Fibroblast of skin of left quadriceps (primary cell): ENCODE measurements around the gene MCUR1.
A peak's percentile ranks its signal among the peaks of the same experiment; 100 is the strongest.
"Not testable (repeated sequence)": the region's sequence is repeated elsewhere in the genome, so short reads cannot be mapped to it uniquely, and the experiment has no call there.

Experiments
- DNase-seq, 2 experiments: peaks; one replicate each; pipeline ENCODE4 v3.0.0-alpha.2; 2013; ENCODE audit warnings: low read depth in 2 of 2

MCUR1 gene

GRCh38 chr6:13828656-13829301 lies 14.4 kb upstream of the MCUR1 start:
- DNase-seq: not testable (repeated sequence)

DNA sequence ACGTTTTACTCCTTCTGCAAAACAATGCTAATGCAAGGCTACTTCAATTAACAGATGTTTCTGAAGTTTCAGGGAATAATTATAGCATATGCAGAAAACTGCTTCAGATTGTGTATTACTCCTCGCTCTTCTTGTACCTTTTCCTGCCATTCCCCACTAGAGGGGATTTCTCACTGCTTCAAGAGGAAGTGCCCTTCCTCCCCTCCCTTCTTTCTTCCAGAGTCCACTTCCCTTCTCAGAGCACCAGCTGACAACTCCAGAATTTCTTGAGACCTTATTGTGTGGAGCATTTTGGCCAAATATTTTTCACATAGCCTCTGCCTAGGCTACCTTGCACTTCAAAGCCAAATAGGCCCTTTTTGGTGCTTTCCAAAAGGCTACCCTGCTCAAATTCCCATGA lies 12.7 kb upstream of the MCUR1 start:
- no peak for DNase-seq

DNA sequence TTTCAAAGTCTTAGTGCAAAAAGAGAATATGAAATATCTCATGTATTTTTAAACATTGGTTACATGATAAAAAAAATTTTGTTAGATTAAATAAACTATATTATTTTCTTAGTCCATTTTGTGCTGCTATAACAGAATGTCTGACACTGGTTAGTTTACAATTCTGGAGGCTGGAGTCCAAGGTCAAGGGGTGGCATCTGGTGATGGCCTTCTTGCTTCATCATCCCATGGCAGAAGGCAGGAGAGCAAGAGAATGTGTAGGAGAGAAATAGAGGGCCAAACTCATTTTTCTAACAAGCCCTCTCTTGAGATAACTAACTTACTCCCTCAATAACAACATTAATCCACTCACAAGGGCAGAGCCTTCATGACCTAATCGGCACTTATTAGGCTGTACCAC lies 11.5 kb upstream of the MCUR1 start:
- no peak for DNase-seq

DNA sequence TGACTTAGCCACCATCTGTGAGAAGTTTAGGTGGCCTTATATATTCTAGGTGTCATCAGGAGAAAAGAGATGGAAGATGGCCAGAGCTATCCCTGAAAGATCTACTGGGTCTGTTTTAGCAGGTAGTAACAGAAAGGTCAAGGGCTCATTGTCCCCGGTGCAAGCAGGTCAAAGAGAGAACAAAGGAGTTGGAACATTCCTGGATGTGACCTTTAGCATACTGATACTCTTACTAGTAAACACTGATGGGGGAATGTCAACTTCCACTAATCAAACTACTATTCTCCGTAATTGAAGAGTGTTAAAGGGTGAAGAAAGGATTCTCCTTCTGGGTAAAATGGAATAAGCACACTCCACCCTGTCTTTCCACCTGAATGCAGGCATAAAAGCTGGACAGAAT lies 4.0 kb upstream of the MCUR1 start:
- no peak for DNase-seq

- no peak for DNase-seq
These were observed 700 bp upstream of the MCUR1 start for GRCh38 chr6:13814938-13815575.

- DNase-seq: peak; percentile 29 to 42
These were observed 659 bp downstream of the MCUR1 start for GRCh38 chr6:13813621-13814175.

DNA sequence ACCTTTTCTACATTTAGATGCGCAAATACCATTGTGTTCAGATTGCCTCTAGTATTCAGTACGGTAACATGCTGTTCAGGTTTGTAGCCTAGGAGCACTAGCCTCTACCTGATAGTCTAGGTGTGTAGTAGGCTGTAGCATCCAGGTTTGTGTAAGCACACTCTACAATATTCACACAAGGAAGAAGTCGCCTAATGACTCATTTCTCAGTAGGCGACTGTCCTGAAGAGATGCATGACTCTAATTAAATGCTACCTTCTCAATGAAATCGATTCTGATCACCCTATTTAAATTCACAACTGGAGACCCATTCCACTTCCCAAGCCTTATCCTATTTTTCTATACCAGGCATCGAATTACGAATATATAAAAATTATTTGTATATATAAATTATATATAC lies 1.3 kb downstream of the MCUR1 start:
- DNase-seq: no peak

GRCh38 chr6:13812359-13812642 lies 2.1 kb downstream of the MCUR1 start:
- no peak for DNase-seq

- DNase-seq: no peak
These were observed 2.6 kb downstream of the MCUR1 start for GRCh38 chr6:13811627-13812358.

DNA sequence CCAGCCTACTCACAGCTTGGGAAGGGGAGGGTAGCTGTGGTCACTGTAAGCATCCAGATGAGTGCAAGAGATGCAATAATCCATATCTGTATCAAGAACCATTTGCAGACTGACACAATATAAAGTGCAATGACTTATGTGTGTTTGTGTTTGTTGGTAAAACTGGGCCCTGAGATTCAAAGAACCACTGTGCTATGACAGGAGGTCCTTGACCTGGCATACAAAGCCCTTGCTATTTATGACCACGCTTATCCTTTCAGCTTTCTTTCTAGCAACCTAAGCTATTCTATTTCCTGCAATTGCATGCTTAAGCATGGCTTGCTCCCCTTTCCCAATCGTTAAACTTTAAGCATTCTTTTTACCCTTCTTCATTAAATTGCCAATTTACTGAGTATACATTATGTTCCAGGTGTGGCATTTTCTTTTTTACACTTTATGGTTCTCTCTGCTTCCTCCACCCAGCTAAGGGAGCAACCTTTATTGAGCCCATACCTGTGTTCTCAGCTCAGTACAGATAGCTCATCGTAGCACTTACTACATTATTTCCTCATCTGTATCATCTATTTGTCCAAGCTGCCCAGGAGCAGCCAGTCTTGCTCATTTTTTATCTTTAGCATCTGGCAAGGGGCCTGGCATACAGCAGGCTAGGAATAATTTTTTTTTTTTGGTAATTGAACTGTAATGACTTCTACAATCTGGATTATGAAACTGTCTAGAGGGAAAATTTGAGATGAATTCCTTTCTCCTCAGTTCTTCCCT lies 3.5 kb downstream of the MCUR1 start:
- DNase-seq: no peak

- no peak for DNase-seq
These were observed 5.6 kb downstream of the MCUR1 start for GRCh38 chr6:13808801-13809200.

DNA sequence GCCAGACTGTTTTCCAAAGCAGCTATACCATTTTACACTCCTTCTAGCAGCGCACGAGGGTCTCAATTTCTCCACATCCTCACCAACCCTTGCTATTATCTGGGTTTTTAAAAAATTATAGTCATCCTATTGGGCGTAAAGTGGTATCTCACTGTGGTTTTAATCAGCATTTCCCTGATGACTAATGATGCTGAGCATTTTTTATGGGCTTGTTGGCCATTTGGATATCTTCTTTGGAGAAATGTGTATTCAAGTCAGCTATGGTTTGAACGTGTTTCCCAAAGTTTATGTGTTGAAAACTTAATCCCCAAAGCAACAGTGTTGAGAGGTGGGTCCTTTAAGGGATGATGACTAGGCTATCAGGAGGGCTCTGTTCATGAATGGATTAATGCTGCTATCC lies 6.7 kb downstream of the MCUR1 start:
- peak in 1 of 2 experiments; percentile 34 for DNase-seq

DNA sequence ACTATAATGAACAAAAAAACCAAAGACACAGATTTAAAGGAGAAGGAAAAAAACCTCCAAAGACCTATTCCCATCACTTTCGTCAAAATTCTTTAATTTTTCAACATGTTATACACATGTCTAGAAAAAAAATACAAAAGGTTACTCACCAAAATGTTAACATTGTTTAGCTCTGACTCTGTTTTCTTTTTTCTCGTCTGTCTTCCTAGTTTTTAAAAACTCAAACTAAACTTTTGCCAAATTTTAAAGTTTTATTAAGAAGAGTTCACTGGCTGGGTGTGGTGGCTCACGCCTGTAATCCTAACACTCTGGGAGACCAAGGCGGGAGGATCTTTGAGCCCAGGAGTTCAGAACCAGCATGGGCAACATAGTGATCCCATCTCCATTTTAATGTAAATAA lies 10.8 kb downstream of the MCUR1 start:
- no peak for DNase-seq

GRCh38 chr6:13800615-13801014 lies 13.7 kb downstream of the MCUR1 start:
- DNase-seq: no peak

DNA sequence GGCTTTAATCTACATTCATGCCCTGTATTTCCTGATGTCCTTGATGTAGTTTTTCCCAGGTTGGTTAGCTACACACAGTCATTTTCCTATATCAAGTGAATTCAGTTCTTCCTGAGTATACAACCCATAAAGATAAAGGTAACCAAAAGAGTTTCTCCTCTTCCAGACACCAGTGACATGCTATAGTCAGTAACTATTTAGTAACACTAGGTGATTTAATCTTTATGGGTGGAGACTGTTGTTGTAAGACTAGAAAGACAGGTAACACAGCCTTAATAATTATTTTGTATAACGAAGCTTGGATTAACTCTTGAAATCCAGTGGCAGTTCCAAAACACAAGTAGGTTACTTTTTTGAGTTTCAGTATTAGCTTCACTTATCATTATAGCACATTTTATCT lies 17.6 kb downstream of the MCUR1 start:
- no peak for DNase-seq

DNA sequence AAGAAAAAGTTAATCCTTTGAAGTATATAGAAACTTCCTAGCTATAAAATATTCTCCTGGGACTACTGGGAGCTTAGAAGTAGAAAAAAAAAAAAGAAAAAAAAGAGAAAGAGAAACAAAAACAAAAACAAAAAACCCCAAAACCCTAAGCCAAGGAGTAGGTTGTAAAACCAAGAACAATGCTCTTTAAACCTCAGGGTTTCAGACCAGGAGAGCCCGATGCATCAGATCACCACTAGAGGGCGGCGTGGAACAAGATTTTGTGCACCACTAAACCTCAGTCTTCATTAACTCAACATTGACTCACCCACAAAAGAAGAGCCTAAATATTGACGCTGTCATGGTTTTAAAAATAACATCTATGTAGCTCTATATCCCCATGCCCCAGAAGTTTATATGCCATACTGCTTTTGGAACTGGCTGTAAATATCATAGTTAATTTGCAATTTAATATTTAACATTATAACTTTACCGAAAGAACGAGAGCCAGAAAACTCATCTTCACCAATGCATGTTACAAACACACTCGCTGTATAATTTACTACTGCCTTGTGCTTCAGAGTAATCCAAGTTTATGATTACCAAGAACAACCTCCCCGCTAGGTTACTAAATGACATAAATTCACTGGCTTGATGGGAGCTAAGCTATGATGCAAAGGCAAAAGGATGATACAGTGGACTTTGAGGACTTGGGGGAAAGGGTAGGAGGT lies 19.2 kb downstream of the MCUR1 start:
- peak; percentile 64 to 65 for DNase-seq

DNA sequence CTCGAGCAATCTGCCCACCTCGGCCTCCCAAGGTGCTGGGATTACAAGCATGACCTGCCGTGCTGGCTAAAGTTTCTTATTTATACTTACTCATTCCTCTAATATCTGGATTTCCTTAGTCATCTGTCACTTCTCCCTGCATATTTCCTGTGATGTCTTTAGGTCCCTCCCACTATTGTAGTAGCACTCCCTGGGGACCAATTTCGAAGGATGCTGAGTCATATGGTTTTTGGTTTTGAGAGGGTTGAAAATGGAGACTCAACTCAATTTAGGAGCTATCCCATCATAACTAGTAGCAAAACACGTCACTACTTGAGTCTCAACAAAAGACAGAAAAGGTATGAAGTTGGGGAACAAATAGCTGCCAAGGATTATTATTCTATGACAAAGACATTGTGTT lies 20.2 kb downstream of the MCUR1 start:
- peak; percentile 79 to 80 for DNase-seq

DNA sequence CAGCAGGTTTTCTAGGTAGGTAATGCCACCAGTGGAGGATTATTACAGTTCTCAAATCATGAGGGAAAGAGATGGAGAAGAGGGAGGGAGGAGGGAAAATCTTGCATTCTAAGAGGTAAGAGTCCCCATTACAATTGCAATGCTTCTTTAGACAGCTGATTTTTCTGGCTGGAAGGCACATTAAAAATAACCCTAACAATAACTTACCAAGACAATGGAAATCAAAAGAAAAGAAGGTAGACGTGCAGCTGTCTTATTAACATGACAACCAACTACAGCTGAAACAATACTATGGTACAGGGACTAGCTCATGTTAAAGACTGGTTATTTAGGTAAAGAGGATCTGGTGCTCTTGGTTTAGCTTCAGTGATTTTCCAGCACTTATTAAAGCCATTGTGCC lies 24.6 kb downstream of the MCUR1 start:
- no peak for DNase-seq

GRCh38 chr6:13788820-13789219 lies 25.5 kb downstream of the MCUR1 start:
- no peak for DNase-seq

DNA sequence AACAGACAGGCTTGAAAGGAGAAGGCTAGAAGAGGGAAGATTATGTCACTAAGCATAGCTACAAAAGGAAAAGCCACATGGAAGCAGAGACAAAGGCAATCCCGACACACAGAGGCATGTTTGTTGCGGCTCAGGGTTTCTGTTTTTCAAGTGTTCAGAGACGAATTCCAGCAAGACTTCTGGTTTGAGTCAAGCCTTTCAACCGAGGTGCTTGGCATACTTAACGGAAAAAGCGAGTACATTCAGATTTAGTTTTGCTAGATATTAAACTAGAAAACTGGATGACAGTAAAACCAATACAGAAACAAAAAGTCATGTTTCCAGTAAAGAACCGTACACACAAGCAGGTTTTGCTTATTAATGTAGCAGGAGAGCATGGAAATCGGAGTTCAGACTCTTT lies 27.2 kb downstream of the MCUR1 start:
- no peak for DNase-seq

- DNase-seq: not testable (repeated sequence)
These were observed 34.2 kb downstream of the MCUR1 start for GRCh38 chr6:13780162-13780561.

GRCh38 chr6:13778028-13778427 lies 36.3 kb downstream of the MCUR1 start:
- no peak for DNase-seq
